HepG2 (cell line): ENCODE measurements around the gene WWC1. TPM values are rescaled to one million over a fixed set of nuclear protein-coding genes. Genes with fewer than 3 reads are reported as not detected.

Experiments used
- ARID3A ChIP-seq: IDR thresholded peaks from 2 replicates; pipeline ENCODE4 v1.6.1; 2012; ENCODE audit warnings: low read depth, low read length, improper control_type of control experiment
- FOXA1 ChIP-seq, 2 experiments: fragments of 450-650 bp in 1 of 2; sonication (generic) in 1 of 2; formaldehyde crosslinking in 1 of 2; IDR thresholded peaks; 2 replicates each; pipeline versions ENCODE4 v1.4.0 to v1.6.1; 2016 to 2020; ENCODE audit warnings: missing genetic modification reagents in 1 of 2
- FOXK2 ChIP-seq: fragments of 450-650 bp; IDR thresholded peaks from 2 replicates; pipeline ENCODE4 v1.6.1; 2016
- HDAC1 ChIP-seq: sonication (generic); formaldehyde crosslinking; IDR thresholded peaks from 2 replicates; pipeline ENCODE4 v1.5.1; 2020; ENCODE audit warnings: mild to moderate bottlenecking, missing genetic modification reagents
- NKX3-1 ChIP-seq: sonication (generic); formaldehyde crosslinking; IDR thresholded peaks from 2 replicates; pipeline ENCODE4 v1.5.0; 2020; ENCODE audit warnings: missing genetic modification reagents
- REPIN1 ChIP-seq: sonication (generic); formaldehyde crosslinking; IDR thresholded peaks from 2 replicates; pipeline ENCODE4 v1.8.0; 2022; ENCODE audit warnings: missing genetic modification reagents, low read depth, mild to moderate bottlenecking, borderline replicate concordance
- RXRB ChIP-seq: IDR thresholded peaks from 2 replicates; pipeline ENCODE4 v1.6.1; 2016; ENCODE audit warnings: borderline replicate concordance, missing genetic modification reagents, missing compliant biosample characterization
- ZNF230 ChIP-seq: sonication (generic); formaldehyde crosslinking; IDR thresholded peaks from 2 replicates; pipeline ENCODE4 v1.4.0; 2020; ENCODE audit warnings: mild to moderate bottlenecking, missing genetic modification reagents
- ZNF343 ChIP-seq: sonication (generic); formaldehyde crosslinking; IDR thresholded peaks from 2 replicates; pipeline ENCODE4 v1.4.0; 2020; ENCODE audit warnings: mild to moderate bottlenecking, missing genetic modification reagents
- ZNF407 ChIP-seq: sonication (generic); formaldehyde crosslinking; IDR thresholded peaks from one replicate; pipeline ENCODE4 v1.5.1; 2020; ENCODE audit warnings: mild to moderate bottlenecking, missing genetic modification reagents; ENCODE audit errors: not compliant biosample characterization
- ZNF44 ChIP-seq: sonication (generic); formaldehyde crosslinking; IDR thresholded peaks from 2 replicates; pipeline ENCODE4 v1.5.1; 2020; ENCODE audit warnings: mild to moderate bottlenecking, missing genetic modification reagents
- ZNF652 ChIP-seq: IDR thresholded peaks from 2 replicates; pipeline ENCODE4 v1.6.1; 2016; ENCODE audit warnings: low read depth, borderline replicate concordance
- ZNF709 ChIP-seq: sonication (generic); formaldehyde crosslinking; IDR thresholded peaks from 2 replicates; pipeline ENCODE4 v1.5.0; 2020; ENCODE audit warnings: mild to moderate bottlenecking, missing genetic modification reagents
- ZNF850 ChIP-seq: sonication (generic); formaldehyde crosslinking; conservative IDR thresholded peaks from 2 replicates; pipeline ENCODE4 v1.9.0; 2021; ENCODE audit warnings: mild to moderate bottlenecking, missing genetic modification reagents
- polyA plus RNA-seq, 8 experiments: library from polyadenylated mRNA; depleted of rRNA in 3 of 8; stranded (reverse) in 7 of 8; unstranded in 1 of 8; fragments of >200 nt; fragmentation: Illumina TruSeq in 4 of 8; extraction: Trizol in 4 of 8; gene quantifications; 2 replicates each; pipeline versions ENCODE4 v1.2.1 to v1.2.3, GENCODE V29; 2011 to 2016; ENCODE audit warnings: low read depth in 4 of 8, missing spikeins in 1 of 8, mixed read lengths in 1 of 8; ENCODE audit not compliant: insufficient read depth in 1 of 8
- total RNA-seq, 5 experiments: library from RNA; depleted of rRNA; stranded (reverse); fragments of >200 nt; fragmentation: Illumina TruSeq; extraction: Trizol; gene quantifications; 2 replicates each; pipeline ENCODE4 v1.2.3, GENCODE V29; 2016; ENCODE audit warnings: low read depth in 1 of 5
- TF ChIP-seq, protein P1 (sequence below): sonication (generic); formaldehyde crosslinking; conservative IDR thresholded peaks from 2 replicates; pipeline ENCODE4 v1.4.0; 2020; ENCODE audit warnings: missing genetic modification reagents
- TF ChIP-seq, protein P2 (sequence below): sonication (generic); formaldehyde crosslinking; conservative IDR thresholded peaks from 2 replicates; pipeline ENCODE4 v1.4.0; 2020; ENCODE audit warnings: missing genetic modification reagents

Gene WWC1
- total and polyA plus RNA-seq, 2 of the 13 experiments (the other 11 are each of a cell fraction or from before 2014, with no cell fraction given) = 8.3 to 17.9 TPM

- TF ChIP-seq ARID3A (no peak), HDAC1 (CRISPR knock-in tag) (peak; percentile 65; the same call in 1 of the 2 replicates), RXRB (peak; percentile 35; the same call in 1 of the 2 replicates), ZNF343 (CRISPR knock-in tag) (no peak), FOXA1 (IDR thresholded peaks at IDR 0.05) (no peak), FOXA1 (CRISPR knock-in tag; IDR thresholded peaks at IDR 0.05) (no peak), ZNF652 (CRISPR knock-in tag) (peak; percentile 66), NKX3-1 (no peak), ZNF709 (no peak), ZNF230 (CRISPR knock-in tag) (no peak), ZNF407 (CRISPR knock-in tag) (no peak), FOXK2 (no peak), ZNF850 (CRISPR knock-in tag) (no peak), ZNF44 (no peak), REPIN1 (no peak)
- TF ChIP-seq, protein P1, sequence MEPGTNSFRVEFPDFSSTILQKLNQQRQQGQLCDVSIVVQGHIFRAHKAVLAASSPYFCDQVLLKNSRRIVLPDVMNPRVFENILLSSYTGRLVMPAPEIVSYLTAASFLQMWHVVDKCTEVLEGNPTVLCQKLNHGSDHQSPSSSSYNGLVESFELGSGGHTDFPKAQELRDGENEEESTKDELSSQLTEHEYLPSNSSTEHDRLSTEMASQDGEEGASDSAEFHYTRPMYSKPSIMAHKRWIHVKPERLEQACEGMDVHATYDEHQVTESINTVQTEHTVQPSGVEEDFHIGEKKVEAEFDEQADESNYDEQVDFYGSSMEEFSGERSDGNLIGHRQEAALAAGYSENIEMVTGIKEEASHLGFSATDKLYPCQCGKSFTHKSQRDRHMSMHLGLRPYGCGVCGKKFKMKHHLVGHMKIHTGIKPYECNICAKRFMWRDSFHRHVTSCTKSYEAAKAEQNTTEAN (CRISPR knock-in tag) = no peak
- TF ChIP-seq, protein P2, sequence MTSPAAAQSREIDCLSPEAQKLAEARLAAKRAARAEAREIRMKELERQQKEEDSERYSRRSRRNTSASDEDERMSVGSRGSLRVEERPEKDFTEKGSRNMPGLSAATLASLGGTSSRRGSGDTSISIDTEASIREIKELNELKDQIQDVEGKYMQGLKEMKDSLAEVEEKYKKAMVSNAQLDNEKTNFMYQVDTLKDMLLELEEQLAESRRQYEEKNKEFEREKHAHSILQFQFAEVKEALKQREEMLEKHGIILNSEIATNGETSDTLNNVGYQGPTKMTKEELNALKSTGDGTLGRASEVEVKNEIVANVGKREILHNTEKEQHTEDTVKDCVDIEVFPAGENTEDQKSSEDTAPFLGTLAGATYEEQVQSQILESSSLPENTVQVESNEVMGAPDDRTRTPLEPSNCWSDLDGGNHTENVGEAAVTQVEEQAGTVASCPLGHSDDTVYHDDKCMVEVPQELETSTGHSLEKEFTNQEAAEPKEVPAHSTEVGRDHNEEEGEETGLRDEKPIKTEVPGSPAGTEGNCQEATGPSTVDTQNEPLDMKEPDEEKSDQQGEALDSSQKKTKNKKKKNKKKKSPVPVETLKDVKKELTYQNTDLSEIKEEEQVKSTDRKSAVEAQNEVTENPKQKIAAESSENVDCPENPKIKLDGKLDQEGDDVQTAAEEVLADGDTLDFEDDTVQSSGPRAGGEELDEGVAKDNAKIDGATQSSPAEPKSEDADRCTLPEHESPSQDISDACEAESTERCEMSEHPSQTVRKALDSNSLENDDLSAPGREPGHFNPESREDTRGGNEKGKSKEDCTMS (CRISPR knock-in tag) = no peak
Measured at GRCh38 chr5:168291342-168291963, at the start of gene WWC1 (continued).
